Ovary (tissue), 3 donors: ENCODE data around the gene ZNF19.

Experiments used
- EP300 ChIP-seq: sonication (generic); formaldehyde crosslinking; IDR thresholded peaks from one replicate; pipeline ENCODE4 v1.6.1; 2017; ENCODE audit warnings: antibody characterized with exemption
- POLR2A ChIP-seq: fragments of 450-650 bp; IDR thresholded peaks from one replicate; pipeline ENCODE4 v1.6.1; 2017; ENCODE audit warnings: antibody characterized with exemption, mild to moderate bottlenecking, moderate library complexity
- TF ChIP-seq, protein P1 (sequence below), 3 donors: fragments of 450-650 bp in 2 of 3; fragments of 200-600 bp in 1 of 3; IDR thresholded peaks; one replicate each; pipeline versions ENCODE4 v1.5.1 to v1.8.0; 2016 to 2022; ENCODE audit warnings: antibody characterized with exemption in 3 of 3, mild to moderate bottlenecking in 1 of 3
- donor health status: DM: no; HTN: no; CAD: no.

DNA sequence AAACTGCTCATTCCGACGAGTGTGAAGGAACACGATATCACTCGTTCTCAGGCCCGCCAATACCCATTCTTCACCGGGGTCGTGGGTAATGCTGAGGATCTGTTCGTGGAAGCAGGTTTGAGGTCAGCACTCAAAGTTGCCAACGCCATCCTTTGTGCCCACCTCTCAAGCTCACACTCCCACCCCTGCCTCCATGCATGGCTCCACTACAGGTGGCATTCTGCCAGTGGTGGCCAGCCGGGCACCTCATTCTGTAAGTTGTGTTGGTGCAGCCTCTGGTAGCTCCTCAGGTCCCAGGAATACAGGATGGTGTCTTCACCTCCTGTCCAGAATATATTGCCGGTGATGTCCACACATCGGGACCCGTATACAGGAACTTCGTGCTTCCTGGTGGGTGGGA, 57.9 kb downstream of the ZNF19 start:
- TF ChIP-seq, protein P1, sequence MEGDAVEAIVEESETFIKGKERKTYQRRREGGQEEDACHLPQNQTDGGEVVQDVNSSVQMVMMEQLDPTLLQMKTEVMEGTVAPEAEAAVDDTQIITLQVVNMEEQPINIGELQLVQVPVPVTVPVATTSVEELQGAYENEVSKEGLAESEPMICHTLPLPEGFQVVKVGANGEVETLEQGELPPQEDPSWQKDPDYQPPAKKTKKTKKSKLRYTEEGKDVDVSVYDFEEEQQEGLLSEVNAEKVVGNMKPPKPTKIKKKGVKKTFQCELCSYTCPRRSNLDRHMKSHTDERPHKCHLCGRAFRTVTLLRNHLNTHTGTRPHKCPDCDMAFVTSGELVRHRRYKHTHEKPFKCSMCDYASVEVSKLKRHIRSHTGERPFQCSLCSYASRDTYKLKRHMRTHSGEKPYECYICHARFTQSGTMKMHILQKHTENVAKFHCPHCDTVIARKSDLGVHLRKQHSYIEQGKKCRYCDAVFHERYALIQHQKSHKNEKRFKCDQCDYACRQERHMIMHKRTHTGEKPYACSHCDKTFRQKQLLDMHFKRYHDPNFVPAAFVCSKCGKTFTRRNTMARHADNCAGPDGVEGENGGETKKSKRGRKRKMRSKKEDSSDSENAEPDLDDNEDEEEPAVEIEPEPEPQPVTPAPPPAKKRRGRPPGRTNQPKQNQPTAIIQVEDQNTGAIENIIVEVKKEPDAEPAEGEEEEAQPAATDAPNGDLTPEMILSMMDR (IDR thresholded peaks at IDR 0.05): no peak
- TF ChIP-seq EP300 (no peak), POLR2A (no peak)
